Epithelial cell of esophagus (primary cell): Measurements from ENCODE around the gene CYP19A1.

ENCODE experiments used
- DNase-seq: peaks from one replicate; pipeline ENCODE4 v3.0.0; 2010; ENCODE audit warnings: low read depth
- H3K4me3 ChIP-seq: 2 replicates; pipeline ENCODE4 v1.5.1; 2011; ENCODE audit warnings: mild to moderate bottlenecking, low read length, control low read depth
- TF ChIP-seq, protein P1 (sequence below): IDR thresholded peaks from 2 replicates; pipeline ENCODE4 v1.5.1; 2011; ENCODE audit warnings: low read depth, mild to moderate bottlenecking, low read length, control low read depth, inconsistent platforms; ENCODE audit not compliant: insufficient read depth; ENCODE audit errors: missing control alignments

CYP19A1 gene

GRCh38 chr15:51338496-51338895 is at the start of gene CYP19A1:
Gene CYP19A1, minus strand, starts transcription at chr15:51338596. Its CDS starts 95,684 bp downstream, at chr15:51242912.
- no peak within 1 kb of the TSS for H3K4me3 ChIP-seq
- no peak for DNase-seq
- TF ChIP-seq, protein P1, sequence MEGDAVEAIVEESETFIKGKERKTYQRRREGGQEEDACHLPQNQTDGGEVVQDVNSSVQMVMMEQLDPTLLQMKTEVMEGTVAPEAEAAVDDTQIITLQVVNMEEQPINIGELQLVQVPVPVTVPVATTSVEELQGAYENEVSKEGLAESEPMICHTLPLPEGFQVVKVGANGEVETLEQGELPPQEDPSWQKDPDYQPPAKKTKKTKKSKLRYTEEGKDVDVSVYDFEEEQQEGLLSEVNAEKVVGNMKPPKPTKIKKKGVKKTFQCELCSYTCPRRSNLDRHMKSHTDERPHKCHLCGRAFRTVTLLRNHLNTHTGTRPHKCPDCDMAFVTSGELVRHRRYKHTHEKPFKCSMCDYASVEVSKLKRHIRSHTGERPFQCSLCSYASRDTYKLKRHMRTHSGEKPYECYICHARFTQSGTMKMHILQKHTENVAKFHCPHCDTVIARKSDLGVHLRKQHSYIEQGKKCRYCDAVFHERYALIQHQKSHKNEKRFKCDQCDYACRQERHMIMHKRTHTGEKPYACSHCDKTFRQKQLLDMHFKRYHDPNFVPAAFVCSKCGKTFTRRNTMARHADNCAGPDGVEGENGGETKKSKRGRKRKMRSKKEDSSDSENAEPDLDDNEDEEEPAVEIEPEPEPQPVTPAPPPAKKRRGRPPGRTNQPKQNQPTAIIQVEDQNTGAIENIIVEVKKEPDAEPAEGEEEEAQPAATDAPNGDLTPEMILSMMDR, result no peak

- H3K4me3 ChIP-seq, result no peak overlapping the region
- no peak for DNase-seq
- TF ChIP-seq, protein P1, result no peak
Measured at GRCh38 chr15:51387699-51388041, 49.3 kb upstream of the CYP19A1 start.

- TF ChIP-seq, protein P1, result no peak
- no peak overlapping the region for H3K4me3 ChIP-seq
- DNase-seq, result no peak
Measured at GRCh38 chr15:51386960-51387698, 48.7 kb upstream of the CYP19A1 start.

- DNase-seq, result no peak
- H3K4me3 ChIP-seq, result no peak overlapping the region
- TF ChIP-seq, protein P1, result no peak
Measured at GRCh38 chr15:51386486-51386885, 48.1 kb upstream of the CYP19A1 start.

DNA sequence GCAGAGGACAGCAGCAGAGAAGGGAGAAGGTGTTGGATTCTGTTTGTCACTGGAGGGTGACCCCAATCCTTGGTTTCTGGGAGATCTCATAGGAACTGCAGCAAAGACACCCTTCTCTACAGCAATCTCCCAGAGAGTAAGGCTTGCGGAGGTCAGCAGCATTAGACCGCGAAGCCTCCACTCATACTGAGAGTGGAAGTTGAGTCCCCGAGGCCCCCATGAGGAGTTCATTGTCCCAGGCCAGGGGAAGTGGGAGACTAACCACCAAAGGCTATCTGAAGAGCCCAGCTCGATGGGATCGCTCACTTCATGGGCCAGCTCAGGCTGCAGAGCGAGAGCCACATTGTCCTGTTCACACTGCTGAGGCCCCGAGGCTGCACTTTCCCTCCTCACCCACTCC is 47.6 kb upstream of the CYP19A1 start:
- DNase-seq, result no peak
- no peak overlapping the region for H3K4me3 ChIP-seq

DNA sequence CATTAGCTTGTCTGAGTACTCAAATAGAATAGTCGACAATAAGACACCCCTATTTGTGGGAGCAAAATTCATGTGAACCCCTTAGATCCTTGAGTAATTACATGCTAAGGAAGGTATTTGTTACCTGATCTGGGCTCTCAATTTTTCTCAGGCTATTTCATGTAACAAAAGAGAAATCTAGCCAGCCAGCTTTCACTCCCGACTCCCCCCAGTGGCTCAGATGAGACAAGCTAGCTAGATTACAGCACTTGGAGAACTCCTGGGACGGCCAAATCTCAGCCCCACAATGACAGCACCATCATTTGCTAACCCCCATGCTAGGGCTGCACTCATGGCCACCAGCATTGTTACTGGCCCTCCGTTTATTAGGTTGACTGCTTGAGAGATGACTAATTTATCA is 44.4 kb upstream of the CYP19A1 start:
- TF ChIP-seq, protein P1, result peak; percentile 71
- no peak overlapping the region for H3K4me3 ChIP-seq
- peak; percentile 52 for DNase-seq

More for the DNA sequence above, 47.6 kb upstream of the CYP19A1 start:
- TF ChIP-seq, protein P1, result no peak
